Mucosa of descending colon (tissue), 3 donors: Measurements from ENCODE around the gene UNC119B. TPM values are rescaled to one million over a fixed set of nuclear protein-coding genes. Genes with fewer than 3 reads are reported as not detected.

ENCODE experiments used
- ATAC-seq: fragments of 200-7000 bp; cut with Tn5 transposase; one replicate; pipeline ENCODE4 v1.9.1; 2020; ENCODE audit warnings: mild to moderate bottlenecking, moderate library complexity
- DNase-seq, 3 donors: peaks; one replicate each; pipeline ENCODE4 v3.0.0-alpha.2; 2020
- H3K36me3 ChIP-seq: fragments of 200-600 bp; one replicate; pipeline ENCODE4 v1.8.0; 2021; ENCODE audit warnings: low read depth, mild to moderate bottlenecking
- H3K4me1 ChIP-seq: fragments of 200-600 bp; one replicate; pipeline ENCODE4 v1.8.0; 2021; ENCODE audit warnings: low read depth, mild to moderate bottlenecking
- H3K4me3 ChIP-seq: fragments of 200-600 bp; one replicate; pipeline ENCODE4 v1.8.0; 2021; ENCODE audit warnings: mild to moderate bottlenecking
- H3K9me3 ChIP-seq: fragments of 200-600 bp; one replicate; pipeline ENCODE4 v1.8.0; 2021; ENCODE audit warnings: mild to moderate bottlenecking
- CTCF ChIP-seq: fragments of 200-600 bp; IDR thresholded peaks from one replicate; pipeline ENCODE4 v1.8.0; 2022; ENCODE audit warnings: antibody characterized with exemption, mild to moderate bottlenecking
- intact Hi-C, 2 donors: fragments of 100-400 bp; cut with DNase I in 1 of 2; cut with micrococcal nuclease in 1 of 2; formaldehyde crosslinking; loops; one replicate each; pipeline versions ENCODE4 v1.11.0 to v1.11.1; 2022; cut with DNase I, micrococcal nuclease
- total RNA-seq, 3 donors: library from RNA; stranded (reverse); fragmentation: NEBNext Ultra II Directional in 2 of 3; extraction: Animal tissue kit (Norgen Biotek cat#: 25700) in 2 of 3; gene quantifications; one replicate each; pipeline versions ENCODE4 v1.2.1 to v1.2.4, GENCODE V29; 2021 to 2023
- donor health status: DM: no; HTN: no; CAD: no; lungs with moderate emphysema.
- donor health status: DM: no; HTN: no; CAD: no.
- donor health status: DM: no; HTN: yes; CAD: no.

The UNC119B gene
- total RNA-seq, 3 donors from 2014 or later: 20.5 to 26.7 (median 23.3) TPM

GRCh38 chr12:120686151-120686689, 24.0 kb upstream of the UNC119B start:
- H3K4me1 ChIP-seq: peaks cover 13% of the 10 kb centered on the region
- H3K9me3 ChIP-seq: no peaks in the 10 kb centered on the region
- TF ChIP-seq CTCF: no peak
- intact Hi-C loops: no loop called here
- DNase-seq: peak; percentile 98 to 100 (median 99)
- H3K4me3 ChIP-seq: peak overlapping the region; percentile 81
- ATAC-seq: peak; percentile 84
- no peaks in the 10 kb centered on the region for H3K36me3 ChIP-seq

- H3K36me3 ChIP-seq: no peaks in the 10 kb centered on the region
- ATAC-seq: peak; percentile 86
- DNase-seq: peak; percentile 98 to 99 (median 99)
- no peaks in the 10 kb centered on the region for H3K9me3 ChIP-seq
- TF ChIP-seq CTCF: no peak
- H3K4me1 ChIP-seq: peaks cover 20% of the 10 kb centered on the region
- intact Hi-C loops: no loop called here
- peak within 1 kb of the TSS; percentile 81 for H3K4me3 ChIP-seq
Observed at GRCh38 chr12:120686690-120687577, 23.3 kb upstream of the UNC119B start, which contains the start of gene MLEC. Gene MLEC, plus strand, starts transcription at chr12:120687149. Its CDS starts 148 bp downstream, at chr12:120687297.

- no peak for TF ChIP-seq CTCF
- Histone ChIP-seq H3K36me3 (no peaks in the 10 kb centered on the region), H3K9me3 (no peaks in the 10 kb centered on the region), H3K4me1 (peaks cover 28% of the 10 kb centered on the region), H3K4me3 (peak overlapping the region; percentile 81)
- ATAC-seq (no peak), DNase-seq (peak; percentile 56 to 62 (median 56))
- intact Hi-C loops: no loop called here
Observed at GRCh38 chr12:120687578-120688289, 22.5 kb upstream of the UNC119B start.

- H3K9me3 ChIP-seq: no peaks in the 10 kb centered on the region
- ATAC-seq: peak; percentile 21
- H3K4me3 ChIP-seq: peak overlapping the region; percentile 81
- TF ChIP-seq CTCF: no peak
- intact Hi-C loops: no loop called here
- no peaks in the 10 kb centered on the region for H3K36me3 ChIP-seq
- H3K4me1 ChIP-seq: peaks cover 34% of the 10 kb centered on the region
- peak in 1 of 3 donors; percentile 71 for DNase-seq
Observed at GRCh38 chr12:120688527-120689071, 21.7 kb upstream of the UNC119B start.

- ATAC-seq (no peak), DNase-seq (no peak)
- peaks cover 34% of the 10 kb centered on the region for H3K4me1 ChIP-seq
- TF ChIP-seq CTCF: no peak
- H3K36me3 ChIP-seq: no peaks in the 10 kb centered on the region
- no peak overlapping the region for H3K4me3 ChIP-seq
- no peaks in the 10 kb centered on the region for H3K9me3 ChIP-seq
- intact Hi-C loops: no loop called here
Observed at GRCh38 chr12:120689397-120690082, 20.7 kb upstream of the UNC119B start.
